Heart left ventricle (tissue), 16 donors: Measurements from ENCODE around the gene RAB3D. TPM values are rescaled to one million over a fixed set of nuclear protein-coding genes. Genes with fewer than 3 reads are reported as not detected.
"Not testable (repeated sequence)": the region's sequence is repeated elsewhere in the genome, so short reads cannot be mapped to it uniquely, and the experiment has no call there.

Source experiments
- ATAC-seq, 4 donors: fragments of 200-7000 bp; cut with Tn5 transposase; one replicate each; pipeline ENCODE4 v1.9.1; 2020 to 2022; ENCODE audit warnings: moderate library complexity in 4 of 4, mild to moderate bottlenecking in 3 of 4, moderate number of reproducible peaks in 1 of 4
- DNase-seq, 5 donors: peaks; one replicate each; pipeline ENCODE4 v3.0.0-alpha.2; 2020
- H3K27ac ChIP-seq, 12 donors: fragments of 200-600 bp; sonication (generic) in 4 of 12; one replicate each; pipeline versions ENCODE4 v1.5.0 to v1.8.0; 2016 to 2022; ENCODE audit warnings: mild to moderate bottlenecking in 2 of 12
- H3K27me3 ChIP-seq, 9 donors: fragments of 200-600 bp; sonication (generic) in 2 of 9; one replicate each; pipeline versions ENCODE4 v1.5.1 to v1.8.0; 2016 to 2022; ENCODE audit warnings: mild to moderate bottlenecking in 3 of 9
- H3K36me3 ChIP-seq, 9 donors: fragments of 200-600 bp; sonication (generic) in 2 of 9; one replicate each; pipeline versions ENCODE4 v1.5.0 to v1.8.0; 2018 to 2022; ENCODE audit warnings: mild to moderate bottlenecking in 2 of 9
- H3K4me1 ChIP-seq, 12 donors: fragments of 200-600 bp; sonication (generic) in 4 of 12; one replicate each; pipeline versions ENCODE4 v1.5.0 to v1.8.0; 2016 to 2022; ENCODE audit warnings: mild to moderate bottlenecking in 3 of 12
- H3K4me3 ChIP-seq, 12 donors: fragments of 200-600 bp; sonication (generic) in 4 of 12; one replicate each; pipeline versions ENCODE4 v1.5.0 to v1.8.0; 2017 to 2022; ENCODE audit warnings: mild to moderate bottlenecking in 9 of 12, moderate library complexity in 4 of 12
- H3K9me3 ChIP-seq, 12 donors: fragments of 200-600 bp; sonication (generic) in 4 of 12; one replicate each; pipeline versions ENCODE4 v1.5.0 to v1.8.0; 2016 to 2022; ENCODE audit warnings: mild to moderate bottlenecking in 1 of 12
- POLR2A ChIP-seq, 2 donors: fragments of 450-650 bp; IDR thresholded peaks; one replicate each; pipeline ENCODE4 v1.6.1; 2017; ENCODE audit warnings: antibody characterized with exemption in 2 of 2, mild to moderate bottlenecking in 2 of 2, moderate library complexity in 2 of 2
- WGBS, 4 donors: extraction: QIAGEN DNeasy Blood & Tissue Kit in 2 of 4; methylation state at CpG; one replicate each; pipeline versions ENCODE4 v1.1.5 to v1.1.7; 2013 to 2018; 5-methylcytosine and 5-hydroxymethylcytosine counted together
- intact Hi-C, 10 donors: fragments of 100-400 bp; cut with DNase I; formaldehyde crosslinking; loops; one replicate each; pipeline versions ENCODE4 v1.11.1 to v1.14.2; 2022
- polyA plus RNA-seq, 2 donors: library from polyadenylated mRNA; stranded (reverse); fragments of 200-250 nt; gene quantifications; one replicate each; pipeline ENCODE4 v1.2.3, GENCODE V29; 2013
- total RNA-seq, 9 donors: library from RNA; depleted of rRNA in 2 of 9; stranded (reverse); fragments of >200 nt in 2 of 9; fragmentation: NEBNext Ultra II Directional in 3 of 9; extraction: Animal tissue kit (Norgen Biotek cat#: 25700) in 3 of 9; gene quantifications; one replicate each; pipeline versions ENCODE4 v1.1.0 to v1.2.4, GENCODE V29; 2016 to 2023
- TF ChIP-seq, protein P1 (sequence below), 12 donors: fragments of 200-600 bp; sonication (generic) in 4 of 12; IDR thresholded peaks; one replicate each; pipeline versions ENCODE4 v1.5.0 to v1.8.0; 2018 to 2022; ENCODE audit warnings: antibody characterized with exemption in 12 of 12, mild to moderate bottlenecking in 5 of 12
- donor health status: ischemic (EF 13 %, LVEDD 7.1; RV severe dilation, severe dysfunction).
- donor health status: healthy with polysubstance abuse.
- donor health status: DM: no; HTN: yes; CAD: no.
- donor health status: DM: no; HTN: no; CAD: no.
- donor health status: ischemic (EF 25% LVEDD 6.9; RV normal size, moderate dysfunction).
- donor health status: ischemic (EF 25% LVEDD 5.7; RV mildly dilated, moderate dysfunction).
- donor health status: healthy.
- donor health status: DM: yes; HTN: yes; CAD: no.
- donor health status: ischemic (EF 35%, LVEDD 5.7; RV mildly dilated, moderate dysfunction).
- donor health status: nonischemic (EF 11% LVEDD 7.7; RV severe dilation, severe dysfunction).
- donor health status: DM: yes; HTN: yes; CAD: no.
- donor health status: PGD.
- donor health status: ischemic (EF 29% LVEDD 5.4; RV normal size, mild dysfunction).
- donor health status: nonischemic (EF 23%, LVEDD 6.1; RV moderate dilation, normal function).

RAB3D gene
- total and polyA plus RNA-seq, 11 donors: 2.5 to 15.1 (median 7.2) TPM

DNA sequence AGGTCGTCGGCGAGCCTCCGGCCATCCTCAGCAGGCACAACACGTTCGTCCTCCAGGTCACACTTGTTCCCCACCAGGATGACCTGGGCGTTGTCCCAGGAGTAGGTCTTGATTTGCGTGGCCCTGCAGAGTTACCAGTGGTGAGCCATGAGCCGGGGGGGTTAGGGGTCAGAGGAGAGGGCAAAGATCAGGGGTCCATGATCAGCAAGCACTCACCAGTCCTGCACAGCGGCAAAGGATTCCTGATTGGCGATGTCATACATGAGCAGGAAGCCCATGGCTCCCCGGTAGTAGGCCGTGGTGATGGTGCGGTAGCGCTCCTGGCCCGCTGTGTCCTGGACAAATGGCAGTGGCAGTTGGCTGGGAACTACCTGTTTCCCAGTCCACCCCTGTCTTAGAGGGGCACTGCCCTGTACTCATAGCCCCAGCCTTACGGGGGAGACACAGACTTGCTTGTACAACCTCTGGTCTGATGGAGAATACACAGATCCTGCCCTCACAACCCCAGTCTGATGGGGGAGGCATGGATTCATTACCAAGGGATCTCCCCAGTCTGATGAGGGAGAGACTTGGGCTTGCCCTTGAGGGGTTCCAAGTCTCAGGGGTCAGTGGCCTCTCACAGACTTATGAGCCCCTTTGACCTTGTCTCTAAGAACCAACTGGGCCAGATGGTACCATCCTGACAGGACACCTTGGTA lies 3.9 kb downstream of the RAB3D start:
- Histone ChIP-seq H3K4me1 (peaks cover 0 to 27% (median 8%) of the 10 kb centered on the region in 12 donors), H3K36me3 (peaks cover 0 to 65% (median 43%) of the 10 kb centered on the region in 9 donors), H3K27me3 (no peaks in the 10 kb centered on the region), H3K9me3 (peaks cover 0 to 4% (median 0%) of the 10 kb centered on the region in 12 donors), H3K27ac (no peak overlapping the region), H3K4me3 (no peak overlapping the region)
- TF ChIP-seq, protein P1, sequence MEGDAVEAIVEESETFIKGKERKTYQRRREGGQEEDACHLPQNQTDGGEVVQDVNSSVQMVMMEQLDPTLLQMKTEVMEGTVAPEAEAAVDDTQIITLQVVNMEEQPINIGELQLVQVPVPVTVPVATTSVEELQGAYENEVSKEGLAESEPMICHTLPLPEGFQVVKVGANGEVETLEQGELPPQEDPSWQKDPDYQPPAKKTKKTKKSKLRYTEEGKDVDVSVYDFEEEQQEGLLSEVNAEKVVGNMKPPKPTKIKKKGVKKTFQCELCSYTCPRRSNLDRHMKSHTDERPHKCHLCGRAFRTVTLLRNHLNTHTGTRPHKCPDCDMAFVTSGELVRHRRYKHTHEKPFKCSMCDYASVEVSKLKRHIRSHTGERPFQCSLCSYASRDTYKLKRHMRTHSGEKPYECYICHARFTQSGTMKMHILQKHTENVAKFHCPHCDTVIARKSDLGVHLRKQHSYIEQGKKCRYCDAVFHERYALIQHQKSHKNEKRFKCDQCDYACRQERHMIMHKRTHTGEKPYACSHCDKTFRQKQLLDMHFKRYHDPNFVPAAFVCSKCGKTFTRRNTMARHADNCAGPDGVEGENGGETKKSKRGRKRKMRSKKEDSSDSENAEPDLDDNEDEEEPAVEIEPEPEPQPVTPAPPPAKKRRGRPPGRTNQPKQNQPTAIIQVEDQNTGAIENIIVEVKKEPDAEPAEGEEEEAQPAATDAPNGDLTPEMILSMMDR (IDR thresholded peaks at IDR 0.05): no peak
- no peak for TF ChIP-seq POLR2A (IDR thresholded peaks at IDR 0.05)
- peak in 1 of 5 donors; percentile 20 for DNase-seq
- ATAC-seq: no peak
- intact Hi-C loops: loop anchor here in 3 of 10 donors (5.0 kb wide), 2 partner anchors 33 to 38 kb away; partner anchors contain the start of gene TSPAN16 (in 2 of the 3)
- WGBS, 4 donors: 95 to 97% (median 96%) methylated on average over 9 to 17 of the region's 17 CpGs

DNA sequence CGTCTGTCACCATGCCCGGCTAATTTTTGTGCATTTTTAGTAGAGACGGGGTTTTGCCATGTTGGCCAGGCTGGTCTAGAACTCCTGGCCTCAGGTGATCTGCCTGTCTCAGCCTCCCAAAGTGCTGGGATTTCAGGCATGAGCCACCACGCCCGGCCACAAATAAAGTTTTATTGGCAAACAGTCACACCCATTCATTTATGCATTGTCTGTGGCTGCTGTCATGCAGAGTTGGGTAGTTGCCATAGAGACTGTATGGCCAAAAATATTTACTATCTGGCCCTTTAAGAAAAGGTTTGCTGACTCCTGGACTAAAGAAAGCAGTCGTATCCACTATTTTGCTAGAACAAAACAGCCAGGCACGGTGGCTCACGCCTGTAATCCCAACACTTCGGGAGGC lies 5.6 kb downstream of the RAB3D start:
- DNase-seq, ATAC-seq, H3K9me3 ChIP-seq, H3K27me3 ChIP-seq, H3K27ac ChIP-seq, intact Hi-C loops, H3K4me3 ChIP-seq: not testable (repeated sequence)
- H3K36me3 ChIP-seq: peaks cover 0 to 83% (median 52%) of the 10 kb centered on the region in 9 donors
- 87 to 91% (median 88%) methylated on average over 9 of the region's 9 CpGs for WGBS, 4 donors
- peaks cover 0 to 18% (median 1%) of the 10 kb centered on the region in 12 donors for H3K4me1 ChIP-seq

DNA sequence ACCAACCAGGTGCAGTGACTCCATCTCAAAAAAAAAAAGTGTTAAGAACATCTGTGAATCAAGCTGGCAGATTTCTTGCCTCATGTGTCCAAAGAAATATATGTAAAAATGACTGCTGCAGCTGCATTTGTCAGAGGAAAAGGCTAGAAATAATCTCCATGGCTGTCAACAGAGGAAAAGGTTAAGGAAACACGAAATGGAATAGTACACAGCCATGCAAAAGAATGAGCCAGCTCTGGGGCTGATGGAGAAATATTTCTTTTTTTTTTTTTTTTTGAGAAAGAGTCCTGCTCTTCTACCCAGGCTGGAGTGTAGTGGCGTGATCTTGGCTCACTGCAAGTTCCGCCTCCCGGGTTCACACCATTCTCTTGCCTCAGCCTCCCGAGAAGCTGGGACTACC lies 6.6 kb downstream of the RAB3D start:
- ATAC-seq: no peak
- peaks cover 0 to 8% (median 0%) of the 10 kb centered on the region in 12 donors for H3K4me1 ChIP-seq
- H3K27ac ChIP-seq: no peak overlapping the region
- intact Hi-C loops: no loop called here
- TF ChIP-seq POLR2A (IDR thresholded peaks at IDR 0.05): no peak
- TF ChIP-seq, protein P1 (IDR thresholded peaks at IDR 0.05): no peak
- no peak overlapping the region for H3K4me3 ChIP-seq
- no peaks in the 10 kb centered on the region for H3K27me3 ChIP-seq
- no peak for DNase-seq
- WGBS, 4 donors: 95 to 96% (median 96%) methylated on average over 5 of the region's 5 CpGs
- peaks cover 0 to 92% (median 57%) of the 10 kb centered on the region in 9 donors for H3K36me3 ChIP-seq
- H3K9me3 ChIP-seq: peaks cover 0 to 4% (median 0%) of the 10 kb centered on the region in 12 donors

DNA sequence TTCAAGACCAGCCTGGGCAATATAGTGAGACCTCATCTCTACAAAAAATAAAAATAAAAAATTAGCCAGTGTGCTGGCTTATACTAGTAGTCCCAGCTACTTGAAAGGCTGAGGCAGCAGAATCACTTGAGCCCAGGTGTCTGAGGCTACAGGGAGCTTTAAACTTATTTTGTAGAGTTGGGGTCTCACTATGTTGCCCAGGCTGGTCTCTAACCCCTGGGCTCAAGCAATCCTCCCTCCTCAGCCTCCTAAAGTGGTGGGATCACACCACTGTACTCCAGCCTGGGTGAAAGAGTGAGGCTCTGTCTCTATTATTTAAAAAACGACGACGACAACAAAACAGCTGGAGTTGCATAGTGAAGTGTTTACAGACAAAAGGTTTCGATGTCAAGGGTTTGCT lies 8.0 kb downstream of the RAB3D start:
- Histone ChIP-seq H3K27ac (no peak overlapping the region), H3K36me3 (peaks cover 0 to 97% (median 59%) of the 10 kb centered on the region in 9 donors), H3K27me3 (no peaks in the 10 kb centered on the region), H3K9me3 (peaks cover 0 to 4% (median 0%) of the 10 kb centered on the region in 12 donors), H3K4me1 (no peaks in the 10 kb centered on the region), H3K4me3 (no peak overlapping the region)
- intact Hi-C loops: no loop called here
- 81 to 92% (median 85%) methylated on average over 4 of the region's 4 CpGs for WGBS, 4 donors
- peak in 1 of 5 donors; percentile 5 for DNase-seq
- no peak for ATAC-seq
- TF ChIP-seq POLR2A (IDR thresholded peaks at IDR 0.05): no peak
- TF ChIP-seq, protein P1 (IDR thresholded peaks at IDR 0.05): no peak
